SK-N-MC (cell line): ENCODE results near the gene ZCCHC24.

Experiments
- FOXP2 ChIP-seq: optimal IDR thresholded peaks from 2 replicates; pipeline ENCODE3; 2011; ENCODE audit warnings: mild to moderate bottlenecking, moderate library complexity; ENCODE audit not compliant: insufficient read depth; ENCODE audit errors: extremely low read length, control extremely low read depth
- POLR2AphosphoS5 ChIP-seq: IDR thresholded peaks from 2 replicates; pipeline ENCODE4 v1.6.1; 2012; ENCODE audit warnings: mild to moderate bottlenecking, low read depth, low read length, borderline replicate concordance

DNA sequence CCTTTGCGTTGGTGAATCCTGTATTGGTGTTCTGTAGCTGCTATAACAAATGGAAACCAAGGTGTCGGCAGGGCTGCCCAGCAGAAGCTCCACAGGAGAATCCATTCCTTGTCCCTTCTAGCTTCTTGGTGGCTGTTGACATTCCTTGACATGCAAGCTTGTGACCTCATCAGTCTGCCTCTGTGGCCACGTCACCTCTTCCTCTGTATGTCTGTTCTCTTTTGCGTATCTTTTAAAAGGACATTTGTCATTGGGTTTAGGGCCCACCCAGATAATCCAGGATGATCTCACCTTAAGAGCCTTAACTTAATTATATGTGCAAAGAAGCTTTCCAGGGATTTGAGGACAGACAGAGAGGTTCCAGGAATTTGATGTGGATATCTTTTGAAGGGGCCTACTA lies 15.3 kb upstream of the ZCCHC24 start:
- TF ChIP-seq POLR2AphosphoS5 (no peak), FOXP2 (no peak)
